GM19452 (cell line): Measurements from ENCODE around the gene TMEM123.
A peak's percentile ranks its signal among the peaks of the same experiment; 100 is the strongest.

Experiments used
- ATAC-seq: cut with Tn5 transposase; IDR thresholded peaks from one replicate; pipeline ENCODE4 v1.9.1; 2021; ENCODE audit not compliant: unreplicated experiment

TMEM123 gene

DNA sequence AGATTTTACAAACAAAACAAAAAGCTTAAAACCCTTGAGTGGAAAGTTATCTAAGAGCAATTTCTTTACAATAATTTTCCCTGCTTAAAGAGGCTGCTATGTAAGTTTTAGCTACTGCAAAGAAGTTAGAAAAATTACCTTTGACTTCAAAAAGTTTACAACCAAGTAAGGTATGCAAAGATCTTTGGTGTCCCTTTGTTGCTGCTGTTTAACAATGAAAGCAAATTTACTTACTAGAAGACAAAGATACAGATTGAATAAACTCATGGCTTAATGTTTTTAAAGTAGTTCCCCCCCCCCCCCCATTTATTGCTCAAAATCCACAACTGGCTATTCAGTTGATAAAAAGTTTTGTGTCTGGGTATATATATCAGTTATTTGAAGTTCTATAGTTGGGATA is 26.0 kb downstream of the TMEM123 start:
- no peak for ATAC-seq

DNA sequence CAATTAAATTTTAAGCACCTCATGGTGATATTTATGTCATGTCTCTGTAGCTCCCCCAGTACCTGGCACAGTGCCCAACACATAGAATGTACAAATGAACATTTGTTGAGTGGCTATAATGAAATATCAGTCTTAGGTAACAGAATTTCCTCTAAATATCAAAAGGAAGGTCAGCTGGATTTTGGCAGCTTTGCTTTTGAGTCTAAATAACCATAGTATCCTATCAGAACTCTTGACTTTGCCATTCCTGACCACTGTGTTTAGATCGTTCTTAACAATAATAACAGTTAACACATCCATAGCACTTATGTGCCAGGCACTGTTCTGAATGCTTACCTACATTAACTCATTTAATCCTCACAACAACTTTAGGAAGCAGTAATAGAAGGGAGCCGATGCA is 26.6 kb downstream of the TMEM123 start:
- ATAC-seq: no peak

GRCh38 chr11:102423936-102424335 is 28.6 kb downstream of the TMEM123 start:
- no peak for ATAC-seq

DNA sequence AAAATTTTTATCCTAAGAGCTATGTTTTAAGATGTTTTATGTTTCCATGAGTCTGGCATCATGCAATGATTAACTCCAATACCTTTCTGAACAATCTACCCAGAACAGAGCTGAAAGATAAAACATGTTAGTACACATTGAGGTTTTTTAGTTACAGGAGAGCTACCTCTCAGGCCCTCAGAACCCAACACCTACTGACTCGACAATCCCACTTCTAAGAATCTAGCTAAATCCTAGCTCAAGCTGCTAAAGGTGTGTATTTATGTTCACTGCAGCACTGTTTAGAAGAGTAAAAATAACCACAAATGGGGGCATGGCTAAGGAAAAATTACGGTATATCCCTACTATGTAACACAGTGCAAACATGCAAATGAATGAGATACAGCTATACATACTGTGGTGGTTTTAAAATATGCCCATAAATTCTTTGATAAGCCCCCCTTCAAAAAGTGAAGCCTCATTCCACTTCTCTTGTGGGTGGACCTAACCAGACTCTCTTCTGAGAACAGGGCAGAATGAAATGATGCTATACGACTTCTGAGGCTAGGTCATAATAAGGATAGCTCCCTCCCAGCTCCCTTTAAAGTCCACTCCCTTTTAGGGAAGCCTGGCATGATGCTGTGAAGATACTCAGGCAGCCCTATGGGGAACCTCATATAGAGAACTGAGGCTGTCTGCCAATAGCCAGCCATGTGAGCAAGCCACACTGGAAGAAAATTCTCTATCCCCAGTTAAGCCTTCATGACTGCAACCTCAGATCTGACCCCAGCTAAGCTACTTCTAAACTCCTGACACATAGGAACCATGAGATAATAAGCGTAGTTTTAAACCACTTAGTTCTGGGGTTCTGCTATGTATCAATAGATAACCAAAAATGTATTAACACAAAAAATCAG is 29.5 kb downstream of the TMEM123 start:
- no peak for ATAC-seq

GRCh38 chr11:102421261-102421660 is 31.3 kb downstream of the TMEM123 start:
- ATAC-seq: no peak

- ATAC-seq: peak; percentile 92
Observed at GRCh38 chr11:102420547-102420946, 32.0 kb downstream of the TMEM123 start.

GRCh38 chr11:102419181-102419580 is 33.4 kb downstream of the TMEM123 start:
- ATAC-seq: no peak

DNA sequence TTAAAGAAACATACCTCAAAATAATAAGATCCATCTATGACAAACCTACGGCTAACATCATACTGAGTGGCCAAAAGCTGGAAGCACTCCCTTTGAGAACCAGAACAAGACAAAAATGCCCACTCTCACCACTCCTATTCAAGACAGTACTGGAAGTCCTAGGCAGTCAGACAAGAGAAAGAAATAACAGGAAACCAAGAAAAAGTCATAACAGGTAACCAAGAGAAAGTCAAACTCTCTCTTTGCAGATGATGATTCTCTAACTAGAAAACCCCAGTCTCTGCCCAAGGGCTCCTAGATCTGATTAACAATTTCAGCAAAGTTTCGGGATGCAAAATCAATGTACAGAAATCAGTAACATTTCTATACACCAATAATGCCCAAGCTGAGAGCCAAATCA is 35.6 kb downstream of the TMEM123 start:
- ATAC-seq: no peak

GRCh38 chr11:102415304-102415916 is 37.2 kb downstream of the TMEM123 start:
- ATAC-seq: no peak

DNA sequence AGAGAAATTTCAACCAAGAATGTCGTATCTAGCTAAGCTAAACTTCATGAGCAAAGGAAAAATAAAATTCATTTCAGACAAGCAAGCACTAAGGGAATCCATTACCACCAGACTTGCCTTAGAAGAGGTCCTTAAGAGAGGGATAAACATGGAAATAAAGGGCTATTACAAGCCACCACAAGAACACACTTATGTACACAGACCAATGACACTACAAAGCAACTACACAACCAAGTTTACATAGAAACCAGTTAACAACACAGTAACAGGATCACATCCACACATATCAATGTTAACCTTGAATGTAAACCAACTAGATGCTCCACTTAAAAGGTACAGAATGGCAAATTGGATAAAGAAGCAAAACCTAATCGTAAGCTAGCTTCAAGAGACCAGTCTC is 38.0 kb downstream of the TMEM123 start:
- ATAC-seq: no peak

DNA sequence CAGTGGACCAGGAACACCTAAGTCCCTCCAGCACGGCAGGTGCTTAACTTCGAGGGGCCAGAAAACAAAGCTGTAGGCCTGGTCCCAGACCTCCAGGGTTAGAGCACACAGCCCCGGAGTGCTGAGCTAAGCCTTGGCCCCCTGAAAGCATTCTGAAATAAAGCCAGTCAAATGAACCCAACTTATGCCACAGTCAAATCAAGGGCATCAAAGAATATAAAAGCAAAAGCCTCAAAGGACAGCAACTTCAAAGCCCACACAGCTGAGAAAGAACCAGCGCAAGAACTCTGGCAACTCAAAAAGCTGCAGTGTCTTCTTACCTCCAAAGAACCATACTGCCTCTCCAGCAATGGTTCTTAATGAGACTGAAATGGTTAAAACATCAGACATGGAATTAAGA is 39.1 kb downstream of the TMEM123 start:
- no peak for ATAC-seq

- no peak for ATAC-seq
Observed at GRCh38 chr11:102411142-102411541, 41.4 kb downstream of the TMEM123 start.

DNA sequence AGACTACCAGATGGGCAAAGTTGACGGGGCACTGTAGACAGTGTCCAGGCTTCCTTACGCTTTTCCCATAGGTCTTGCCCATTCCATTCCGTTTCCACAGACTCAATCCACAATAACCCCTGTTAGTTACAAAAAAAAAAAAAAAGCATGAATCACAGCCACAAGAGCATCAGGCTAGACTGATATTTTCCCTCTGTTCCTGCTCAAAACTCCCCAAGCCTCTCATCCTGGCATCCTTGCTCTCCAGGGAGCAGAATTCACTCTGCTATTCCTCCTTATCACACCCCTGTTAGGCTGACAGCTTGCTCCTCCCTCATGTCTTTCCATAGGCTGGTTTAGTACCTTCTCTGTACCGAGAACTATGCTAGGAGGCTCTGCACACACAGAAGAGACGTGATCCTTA is 42.2 kb downstream of the TMEM123 start:
- ATAC-seq: no peak

- ATAC-seq: no peak
Observed at GRCh38 chr11:102408339-102408738, 44.2 kb downstream of the TMEM123 start.

- ATAC-seq: no peak
Observed at GRCh38 chr11:102407901-102408300, 44.7 kb downstream of the TMEM123 start.

- no peak for ATAC-seq
Observed at GRCh38 chr11:102406099-102406498, 46.5 kb downstream of the TMEM123 start.

DNA sequence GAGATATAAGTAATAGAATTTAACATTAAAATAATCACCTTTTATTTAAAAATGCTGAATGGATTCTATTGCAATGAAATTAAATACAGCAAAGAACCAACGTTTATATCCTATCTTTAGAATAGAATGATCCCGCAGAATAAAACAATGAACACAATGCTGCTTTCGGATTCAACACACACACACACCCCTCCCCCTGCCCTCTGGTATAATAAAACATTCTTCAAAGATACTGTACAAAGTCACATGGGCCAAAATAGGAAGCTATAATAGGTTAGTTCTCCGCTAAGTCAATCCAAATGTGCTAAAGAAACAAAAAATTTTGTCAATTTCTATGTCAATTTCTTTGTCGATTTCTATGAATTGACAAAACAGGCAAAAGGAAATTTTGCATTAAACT is 47.1 kb downstream of the TMEM123 start:
- ATAC-seq: no peak

DNA sequence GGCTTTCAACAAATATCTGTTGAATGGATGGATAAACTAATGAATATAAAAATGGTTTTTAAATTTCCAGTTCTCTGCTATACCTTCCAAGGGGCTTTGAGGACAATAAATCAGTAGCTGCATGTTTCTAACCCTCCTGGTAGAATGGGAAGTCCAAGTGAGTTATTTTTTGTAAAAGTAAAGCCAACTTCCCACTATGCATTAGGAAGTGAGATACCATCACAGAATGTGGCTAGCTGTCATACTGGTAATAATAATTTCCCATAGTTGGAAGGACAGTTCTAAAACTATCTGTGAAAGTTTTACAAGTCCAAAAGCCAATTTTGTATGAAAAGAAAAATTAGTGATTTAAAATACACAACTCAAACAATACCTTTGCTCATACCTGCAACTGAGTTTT is 50.0 kb downstream of the TMEM123 start:
- ATAC-seq: no peak

- no peak for ATAC-seq
Observed at GRCh38 chr11:102401905-102402304, 50.7 kb downstream of the TMEM123 start.

GRCh38 chr11:102400603-102401002 is 52.0 kb downstream of the TMEM123 start:
- no peak for ATAC-seq

- no peak for ATAC-seq
Observed at GRCh38 chr11:102399189-102399588, 53.4 kb downstream of the TMEM123 start.

GRCh38 chr11:102398297-102398696 is 54.3 kb downstream of the TMEM123 start:
- ATAC-seq: no peak
